IPS DF 6.9 (cell line): Measurements from ENCODE around the gene CNTN4.
"Not testable (repeated sequence)": the region's sequence is repeated elsewhere in the genome, so short reads cannot be mapped to it uniquely, and the experiment has no call there.

Experiments used
- DNase-seq: peaks from one replicate; pipeline ENCODE4 v3.0.0-alpha.2; 2013; ENCODE audit warnings: low read depth, low spot score
- H3K27ac ChIP-seq: one replicate; pipeline ENCODE4 v1.5.1; 2013; ENCODE audit warnings: low read length, control low read depth
- H3K27me3 ChIP-seq: 2 replicates; pipeline ENCODE4 v1.6.1; 2013; ENCODE audit warnings: mild to moderate bottlenecking, low read length; ENCODE audit not compliant: control insufficient read depth, insufficient read depth
- H3K36me3 ChIP-seq: 2 replicates; pipeline ENCODE4 v1.6.1; 2013; ENCODE audit warnings: low read length; ENCODE audit not compliant: control insufficient read depth, insufficient read depth
- H3K4me1 ChIP-seq: 2 replicates; pipeline ENCODE4 v1.6.1; 2013; ENCODE audit warnings: low read length; ENCODE audit not compliant: control insufficient read depth, insufficient read depth
- H3K4me3 ChIP-seq: 2 replicates; pipeline ENCODE4 v1.5.1; 2013; ENCODE audit warnings: mild to moderate bottlenecking, low read length
- H3K9me3 ChIP-seq: 2 replicates; pipeline ENCODE4 v1.6.1; 2013; ENCODE audit warnings: low read length, inconsistent platforms; ENCODE audit not compliant: control insufficient read depth, insufficient read depth
- WGBS: extraction: QIAGEN DNeasy Blood & Tissue Kit; methylation state at CpG from one replicate; pipeline ENCODE4 v1.1.7; 2013; ENCODE audit warnings: mixed read lengths, missing lambda C conversion rate; ENCODE audit not compliant: insufficient read length, insufficient coverage; 5-methylcytosine and 5-hydroxymethylcytosine counted together

CNTN4 gene

DNA sequence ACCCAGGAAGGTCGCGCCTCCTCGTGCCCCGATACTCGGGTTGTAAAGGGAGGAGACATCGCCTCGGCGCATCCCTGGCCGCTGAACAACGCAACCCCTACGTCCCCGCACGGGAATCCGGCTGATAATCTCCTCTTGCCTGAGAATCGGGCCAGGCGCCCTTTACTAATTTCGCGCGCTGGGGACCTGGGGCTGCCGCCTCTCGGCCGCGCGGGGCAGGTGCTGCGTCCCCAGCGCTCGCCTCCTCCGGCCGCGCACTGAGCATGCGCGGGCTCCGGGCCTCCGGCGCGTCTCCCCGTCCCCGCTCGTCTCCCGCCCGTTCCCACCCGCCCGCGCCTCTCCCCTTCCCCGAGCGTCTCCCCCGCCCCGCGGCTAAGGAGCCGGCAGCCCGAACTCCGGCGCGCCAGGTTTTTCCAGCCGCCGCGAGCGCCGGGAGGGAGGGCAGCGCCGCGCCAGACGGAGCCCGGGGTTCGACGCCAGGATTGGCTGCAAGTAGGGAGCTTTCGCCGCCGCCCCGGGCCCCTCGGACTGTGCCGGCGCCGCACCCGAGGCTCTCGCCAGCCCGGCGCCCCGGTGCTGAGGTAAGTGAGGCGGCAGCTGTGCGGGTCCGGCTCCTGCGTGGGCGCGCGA lies at the start of gene CNTN4:
TSS of gene CNTN4 (plus strand) at position 469 of the 630 bp plus-strand sequence.
- H3K27me3 ChIP-seq: no peaks in the 10 kb centered on the region
- WGBS: no CpG with 5 or more reads among the region's 86 CpGs
- no peak for DNase-seq
- no peaks in the 10 kb centered on the region for H3K36me3 ChIP-seq
- no peak within 1 kb of the TSS for H3K27ac ChIP-seq
- H3K4me1 ChIP-seq: no peaks in the 10 kb centered on the region; the same call in 1 of the 2 replicates
- peaks cover 5% of the 10 kb centered on the region for H3K9me3 ChIP-seq
- no peak within 1 kb of the TSS for H3K4me3 ChIP-seq

DNA sequence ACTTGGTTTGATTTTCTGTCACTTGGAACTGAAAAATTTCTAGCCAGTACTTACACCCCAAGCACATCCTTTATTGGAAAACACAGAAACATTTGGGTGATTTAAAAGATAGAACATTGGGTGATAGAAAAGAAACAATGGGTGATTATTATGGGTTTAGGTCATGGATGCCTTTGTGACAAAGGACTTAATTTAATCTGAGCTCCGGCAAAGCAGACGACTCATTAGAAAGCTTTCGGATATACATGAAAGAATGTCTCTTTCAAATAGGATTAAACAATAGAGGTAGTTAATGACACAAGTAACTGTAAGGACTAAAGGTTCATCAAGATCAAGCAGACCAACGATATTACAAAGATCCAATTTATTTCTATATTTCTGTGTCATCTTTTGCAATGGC lies 37.3 kb upstream of the CNTN4 start:
- Histone ChIP-seq H3K9me3 (peaks cover 11% of the 10 kb centered on the region), H3K27ac (no peak overlapping the region), H3K4me3 (no peak overlapping the region), H3K27me3 (no peaks in the 10 kb centered on the region), H3K4me1 (no peaks in the 10 kb centered on the region), H3K36me3 (no peaks in the 10 kb centered on the region)
- DNase-seq: no peak
- WGBS: no CpG with 5 or more reads among the region's 4 CpGs

DNA sequence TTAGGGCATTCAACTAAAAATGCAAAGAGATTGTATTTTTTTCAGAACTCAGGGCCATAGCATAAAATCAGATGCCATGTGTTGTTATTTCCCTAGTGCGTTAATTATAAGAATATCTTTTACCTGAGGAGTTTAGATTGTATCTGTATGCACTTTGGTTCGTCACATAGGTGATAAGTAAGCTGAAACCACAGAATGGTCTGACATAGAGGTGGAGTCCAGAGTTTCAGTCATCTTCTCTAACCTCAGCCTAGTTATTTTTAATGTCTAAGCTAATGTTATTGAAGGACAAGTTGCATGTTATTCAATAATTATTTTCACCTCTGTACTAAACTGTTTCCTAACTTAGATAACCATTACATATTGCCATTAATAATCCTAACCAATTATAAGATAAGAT lies 27.1 kb upstream of the CNTN4 start:
- WGBS: no CpG with 5 or more reads among the region's 2 CpGs
- no peak for DNase-seq
- H3K4me3 ChIP-seq: no peak overlapping the region
- H3K36me3 ChIP-seq: no peaks in the 10 kb centered on the region
- H3K27ac ChIP-seq: no peak overlapping the region
- no peaks in the 10 kb centered on the region for H3K27me3 ChIP-seq
- H3K4me1 ChIP-seq: no peaks in the 10 kb centered on the region
- no peaks in the 10 kb centered on the region; the same call in 1 of the 2 replicates for H3K9me3 ChIP-seq

DNA sequence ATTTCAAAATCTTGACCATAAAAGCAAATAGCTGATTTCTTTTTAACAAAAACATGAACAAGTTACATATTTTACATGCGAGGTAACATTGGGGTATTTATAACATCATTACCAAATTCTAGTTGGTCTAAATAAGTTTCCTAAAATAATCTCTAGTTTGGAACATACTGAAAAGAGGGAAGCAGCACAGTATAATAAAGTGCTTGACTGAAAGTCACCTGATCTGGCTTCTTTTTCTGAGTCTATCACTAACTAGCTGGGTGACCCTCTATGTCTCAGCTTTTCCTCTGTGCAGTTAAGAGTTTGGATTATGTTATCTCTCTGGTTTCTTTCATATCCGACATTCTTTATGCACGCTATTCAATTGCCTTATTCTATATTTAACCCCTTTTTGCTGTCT lies 19.8 kb upstream of the CNTN4 start:
- WGBS: no CpG with 5 or more reads among the region's 3 CpGs

DNA sequence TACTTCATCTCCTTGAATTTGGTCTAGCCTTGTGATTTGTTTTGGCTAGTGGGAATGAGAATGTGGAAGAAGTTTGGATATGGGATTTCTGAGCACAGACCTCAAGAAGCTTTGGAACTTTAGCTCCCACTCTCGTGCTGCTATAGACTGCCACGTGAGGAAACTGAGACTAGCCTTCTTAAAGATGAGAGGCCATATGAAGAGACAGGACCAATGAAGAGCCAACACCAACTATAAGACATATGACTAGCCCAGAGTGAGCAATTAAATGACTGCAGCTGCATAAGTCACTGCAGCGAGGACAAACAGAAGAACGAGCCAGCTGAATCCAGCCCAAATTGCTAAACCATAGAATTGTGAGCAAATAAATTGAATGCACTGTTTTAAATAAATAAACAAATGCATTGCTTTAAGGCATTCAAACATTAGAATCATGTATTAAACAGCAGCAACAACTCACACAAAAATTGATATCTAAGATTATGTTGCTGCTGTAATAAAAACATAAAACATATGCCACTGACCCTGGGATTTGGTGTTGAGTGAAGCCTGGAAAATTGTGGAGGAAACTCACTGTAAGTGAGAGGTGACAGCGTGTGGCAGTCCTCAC lies 15.7 kb upstream of the CNTN4 start:
- WGBS: no CpG with 5 or more reads among the region's 5 CpGs
- Histone ChIP-seq H3K4me3 (no peak overlapping the region), H3K9me3 (peaks cover 6% of the 10 kb centered on the region), H3K27ac (no peak overlapping the region), H3K4me1 (no peaks in the 10 kb centered on the region), H3K36me3 (no peaks in the 10 kb centered on the region), H3K27me3 (no peaks in the 10 kb centered on the region)
- no peak for DNase-seq

More for the DNA sequence above, 19.8 kb upstream of the CNTN4 start:
- H3K27ac ChIP-seq: no peak overlapping the region
- H3K4me3 ChIP-seq: no peak overlapping the region
- H3K36me3 ChIP-seq: no peaks in the 10 kb centered on the region
- no peaks in the 10 kb centered on the region for H3K27me3 ChIP-seq
- peaks cover 7% of the 10 kb centered on the region for H3K9me3 ChIP-seq
- DNase-seq: no peak
- H3K4me1 ChIP-seq: no peaks in the 10 kb centered on the region

DNA sequence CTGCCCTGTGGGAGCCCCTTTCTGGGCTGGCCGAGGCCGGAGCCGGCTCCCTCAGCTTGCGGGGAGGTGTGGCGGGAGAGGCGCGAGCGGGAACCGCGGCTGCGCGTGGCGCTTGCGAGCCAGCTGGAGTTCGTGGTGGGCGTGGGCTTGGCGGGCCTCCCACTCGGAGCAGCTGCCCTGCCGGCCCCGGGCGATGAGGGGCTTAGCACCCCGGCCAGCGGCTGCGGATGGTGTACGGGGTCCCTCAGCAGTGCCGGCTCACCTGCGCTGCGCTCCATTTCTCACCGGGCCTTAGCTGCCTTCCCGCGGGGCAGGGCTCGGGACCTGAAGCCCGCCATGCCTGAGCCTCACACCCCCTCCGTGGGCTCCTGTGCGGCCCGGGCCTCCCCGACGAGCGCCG lies 15.1 kb upstream of the CNTN4 start:
- H3K36me3 ChIP-seq, H3K4me3 ChIP-seq, H3K27me3 ChIP-seq, H3K9me3 ChIP-seq, DNase-seq, H3K4me1 ChIP-seq, H3K27ac ChIP-seq: not testable (repeated sequence)
- no CpG with 5 or more reads among the region's 40 CpGs for WGBS

DNA sequence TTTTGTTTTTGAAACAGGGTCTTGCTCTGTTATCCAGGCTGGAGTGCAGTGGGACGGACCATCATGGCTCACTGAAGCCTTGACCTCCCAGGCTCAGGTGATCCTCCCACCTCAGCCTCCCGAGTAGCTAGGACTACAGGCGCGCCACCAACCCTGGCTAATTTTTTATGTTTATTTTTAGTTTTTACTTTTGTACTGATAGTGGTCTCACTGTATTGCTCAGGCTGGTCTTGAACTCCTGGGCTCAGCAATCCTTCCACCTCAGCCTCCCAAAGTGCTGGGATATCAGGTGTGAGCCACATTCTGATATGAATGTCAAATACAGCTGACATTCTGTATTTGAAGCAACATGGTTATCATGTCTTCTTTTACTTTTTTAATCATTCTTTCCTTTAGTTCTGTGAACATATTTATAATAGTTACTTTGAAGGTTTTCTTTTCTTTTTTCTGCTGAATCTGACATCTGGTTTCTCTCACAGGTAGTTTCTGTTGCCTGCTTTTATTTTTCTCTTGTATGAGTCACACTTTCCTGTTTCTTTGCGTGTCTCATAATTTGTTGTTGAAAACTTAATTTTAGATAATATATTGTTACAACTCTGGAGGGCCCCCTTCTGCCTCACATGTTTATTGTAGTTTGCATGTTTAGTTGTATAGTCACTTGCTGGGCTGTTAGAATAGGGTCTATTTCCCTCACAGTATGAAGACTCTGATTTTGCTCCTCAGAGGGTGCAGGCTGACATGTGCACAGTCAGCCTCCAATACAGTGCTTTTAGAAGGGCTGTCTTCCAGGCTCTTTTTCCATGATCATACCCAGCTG lies 8.4 kb upstream of the CNTN4 start:
- Histone ChIP-seq H3K27ac (no peak overlapping the region), H3K4me1 (no peaks in the 10 kb centered on the region), H3K27me3 (no peaks in the 10 kb centered on the region), H3K36me3 (no peaks in the 10 kb centered on the region), H3K4me3 (no peak overlapping the region), H3K9me3 (peaks cover 6% of the 10 kb centered on the region)
- no CpG with 5 or more reads among the region's 5 CpGs for WGBS
- DNase-seq: no peak

DNA sequence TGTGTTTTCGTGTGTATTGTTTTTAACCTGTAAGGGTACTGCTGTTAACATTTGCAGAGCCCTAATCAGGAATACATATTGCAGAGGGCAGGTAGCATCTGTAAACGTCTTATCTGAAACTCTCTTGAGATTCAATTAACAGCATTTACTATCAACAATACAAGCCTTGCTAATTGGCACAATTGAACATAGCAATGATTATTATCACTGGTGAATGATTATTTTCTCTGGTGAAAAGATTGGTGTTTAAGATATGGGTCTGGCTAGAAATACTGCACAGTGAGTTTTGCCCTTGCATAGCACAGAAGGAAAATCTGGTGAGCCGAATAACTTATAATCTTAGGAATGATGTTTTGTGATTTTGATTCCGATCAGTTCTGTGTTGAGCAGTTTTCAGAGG lies 5.9 kb upstream of the CNTN4 start:
- no peaks in the 10 kb centered on the region for H3K4me1 ChIP-seq
- DNase-seq: no peak
- no CpG with 5 or more reads among the region's 4 CpGs for WGBS
- no peaks in the 10 kb centered on the region for H3K27me3 ChIP-seq
- no peak overlapping the region for H3K4me3 ChIP-seq
- H3K9me3 ChIP-seq: peaks cover 9% of the 10 kb centered on the region
- no peak overlapping the region for H3K27ac ChIP-seq
- no peaks in the 10 kb centered on the region for H3K36me3 ChIP-seq

DNA sequence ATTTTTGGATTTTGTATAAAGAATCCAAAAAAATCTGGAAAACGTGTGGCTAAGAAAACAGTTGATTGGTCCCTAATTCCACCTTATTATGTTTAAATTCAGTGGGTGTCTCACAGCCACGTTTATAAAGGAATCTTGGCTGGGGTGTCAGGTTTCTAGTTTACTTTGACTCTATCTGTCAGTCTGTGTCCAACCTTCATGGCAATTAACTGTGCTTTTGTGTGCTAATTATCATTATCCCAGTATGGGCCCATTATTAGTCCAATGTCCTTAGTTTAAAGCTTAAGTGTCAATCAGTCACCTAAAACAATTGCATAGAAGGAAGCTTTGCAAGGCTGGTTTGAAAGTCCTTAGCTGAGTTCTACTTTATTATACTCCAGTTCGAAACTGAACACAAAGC lies 3.7 kb upstream of the CNTN4 start:
- no peaks in the 10 kb centered on the region for H3K36me3 ChIP-seq
- H3K4me1 ChIP-seq: no peaks in the 10 kb centered on the region; the same call in 1 of the 2 replicates
- no peak for DNase-seq
- peaks cover 7% of the 10 kb centered on the region for H3K9me3 ChIP-seq
- WGBS: no CpG with 5 or more reads among the region's 3 CpGs
- H3K27ac ChIP-seq: no peak overlapping the region
- no peaks in the 10 kb centered on the region for H3K27me3 ChIP-seq
- H3K4me3 ChIP-seq: no peak overlapping the region

DNA sequence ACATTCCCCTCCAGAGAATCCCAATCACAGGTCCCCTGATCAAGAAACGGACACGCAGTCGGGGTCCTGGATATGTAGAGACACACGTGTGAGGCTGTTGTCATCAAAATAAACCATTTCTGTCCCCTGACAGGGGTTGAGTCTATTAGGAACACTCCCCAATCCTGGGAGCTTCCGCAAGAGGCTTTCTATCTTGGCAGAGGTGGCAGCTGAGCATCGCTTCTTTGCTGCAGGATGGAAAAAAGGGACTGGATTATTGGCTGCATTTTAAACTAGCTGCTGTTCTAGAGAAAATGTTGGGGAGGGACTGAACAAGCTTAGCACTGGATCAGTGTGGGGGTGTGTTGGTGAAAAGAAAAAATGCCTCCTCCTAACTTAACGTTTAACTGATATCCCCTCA lies 2.5 kb upstream of the CNTN4 start:
- H3K9me3 ChIP-seq: peaks cover 6% of the 10 kb centered on the region
- no peak overlapping the region for H3K27ac ChIP-seq
- H3K4me1 ChIP-seq: no peaks in the 10 kb centered on the region; the same call in 1 of the 2 replicates
- H3K27me3 ChIP-seq: no peaks in the 10 kb centered on the region
- no peak overlapping the region for H3K4me3 ChIP-seq
- whole genome bisulfite sequencing: no CpG with 5 or more reads among the region's 7 CpGs
- H3K36me3 ChIP-seq: no peaks in the 10 kb centered on the region
- no peak for DNase-seq
